VCaP (cell line): Measurements from ENCODE around the gene ELOVL4.

Experiments
- H3K27ac ChIP-seq: fragments of 450-650 bp; 2 replicates; pipeline ENCODE4 v1.5.1; 2017
- CTCF ChIP-seq: fragments of 450-650 bp; conservative IDR thresholded peaks from 2 replicates; pipeline ENCODE4 v1.5.1; 2017; ENCODE audit warnings: mild to moderate bottlenecking, moderate library complexity

The ELOVL4 gene

GRCh38 chr6:79868098-79868722, 79.1 kb downstream of the ELOVL4 start:
- H3K27ac ChIP-seq, result no peak overlapping the region
- peak; percentile 75 for TF ChIP-seq CTCF
